Fibroblast of lung (primary cell): ENCODE data around the gene COL4A3.

Experiments
- CTCF ChIP-seq, 2 donors: IDR thresholded peaks in 1 of 2; conservative IDR thresholded peaks in 1 of 2; 1 replicate in 1 of 2; 2 replicates in 1 of 2; pipeline ENCODE4 v1.5.1; 2011 to 2012; ENCODE audit warnings: low read length in 2 of 2, control low read depth in 1 of 2, inconsistent platforms in 1 of 2, low read depth in 1 of 2, mild to moderate bottlenecking in 1 of 2
- EZH2 ChIP-seq: IDR thresholded peaks from 2 replicates; pipeline ENCODE4 v1.5.1; 2012; ENCODE audit warnings: low read length, control low read depth, mild to moderate bottlenecking; ENCODE audit errors: missing control alignments

GRCh38 chr2:227201771-227202170 lies 37.3 kb downstream of the COL4A3 start:
- no peak for TF ChIP-seq CTCF (conservative IDR thresholded peaks at IDR 0.05 in 1 of 2, IDR thresholded peaks at IDR 0.05 in 1 of 2; ENCODE audit: low read depth in 1 of 2, low read length in 2 of 2)
- no peak for TF ChIP-seq EZH2
